ENCODE data around the gene GNB1.

The GNB1 gene

DNA sequence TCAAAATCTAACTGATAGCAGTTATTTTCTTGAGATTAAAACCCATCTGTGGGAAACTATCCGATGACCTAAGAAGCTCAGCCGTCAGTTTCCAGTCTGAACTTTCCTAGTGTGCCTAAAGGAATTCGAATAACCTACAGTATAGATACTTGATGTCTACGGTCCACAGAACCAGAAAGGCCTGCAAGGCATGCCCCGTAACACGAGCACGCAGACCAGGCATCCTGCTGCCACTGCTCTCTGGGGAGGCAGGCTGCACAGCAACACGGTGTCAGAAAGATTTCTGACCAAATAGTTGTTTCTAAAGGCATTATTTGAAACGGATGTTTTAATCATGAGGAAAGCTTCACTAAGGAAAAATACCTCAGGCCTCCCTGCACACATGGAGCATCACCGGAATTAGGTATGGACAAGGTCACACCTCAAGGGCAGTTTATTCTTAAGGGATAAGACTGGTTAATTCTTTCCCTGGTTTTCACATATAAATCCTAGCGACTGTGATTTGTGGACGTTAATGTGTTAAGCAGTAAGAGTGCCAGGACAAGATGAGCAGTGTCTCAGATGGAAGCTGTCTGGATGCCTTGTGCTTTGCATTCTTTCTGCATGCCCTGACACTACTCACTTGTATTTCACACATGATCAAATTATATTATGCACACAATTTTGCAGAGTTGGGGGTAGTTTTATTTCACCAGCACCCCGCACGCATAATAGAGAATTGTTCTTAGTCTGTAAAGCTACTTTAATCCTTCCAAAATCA lies 63.6 kb downstream of the GNB1 start:
- no peak for DNase-seq (ENCODE audit: low read depth in 2 of 2)

DNA sequence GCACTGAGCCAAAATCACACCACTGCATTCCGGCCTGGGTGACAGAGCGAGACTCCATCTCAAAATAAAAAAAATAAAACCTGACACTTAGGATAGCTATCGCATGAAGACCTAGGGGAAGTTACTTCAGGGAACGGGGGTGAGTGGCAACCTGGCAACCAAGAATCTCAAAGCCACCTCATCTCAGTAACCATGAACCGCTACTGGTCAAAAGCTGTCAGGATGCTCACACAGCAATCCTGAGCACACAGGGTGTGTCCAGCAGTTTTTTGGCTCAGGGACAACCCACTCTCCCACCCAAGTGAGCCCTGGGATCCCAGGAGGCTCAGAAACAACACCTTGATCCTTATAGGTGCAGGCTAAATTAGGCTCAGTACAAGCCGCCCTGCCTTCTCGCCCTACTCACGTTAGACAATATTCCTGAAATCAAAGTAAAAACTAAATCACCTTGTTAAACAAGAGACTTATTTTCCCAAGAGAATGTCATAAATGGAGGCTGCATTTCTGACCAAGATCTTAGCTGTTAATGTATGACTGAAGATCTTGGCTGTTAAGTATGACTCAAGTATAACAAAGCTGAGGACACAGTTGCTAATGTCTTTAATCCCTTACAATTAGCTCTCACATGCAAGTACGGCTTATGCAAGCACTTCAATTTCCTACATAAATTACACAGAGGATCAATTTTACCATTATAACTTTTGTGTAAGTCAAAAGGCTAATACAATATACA lies 64.4 kb downstream of the GNB1 start:
- no peak for DNase-seq (ENCODE audit: low read depth in 2 of 2)

GRCh38 chr1:1825217-1825616 lies 65.7 kb downstream of the GNB1 start:
- no peak for DNase-seq (ENCODE audit: low read depth in 2 of 2)

- DNase-seq (ENCODE audit: low read depth in 2 of 2) = no peak
Observed at GRCh38 chr1:1819762-1820161, 71.1 kb downstream of the GNB1 start.

- no peak for DNase-seq (ENCODE audit: low read depth in 2 of 2)
Observed at GRCh38 chr1:1817221-1817620, 73.7 kb downstream of the GNB1 start.

DNA sequence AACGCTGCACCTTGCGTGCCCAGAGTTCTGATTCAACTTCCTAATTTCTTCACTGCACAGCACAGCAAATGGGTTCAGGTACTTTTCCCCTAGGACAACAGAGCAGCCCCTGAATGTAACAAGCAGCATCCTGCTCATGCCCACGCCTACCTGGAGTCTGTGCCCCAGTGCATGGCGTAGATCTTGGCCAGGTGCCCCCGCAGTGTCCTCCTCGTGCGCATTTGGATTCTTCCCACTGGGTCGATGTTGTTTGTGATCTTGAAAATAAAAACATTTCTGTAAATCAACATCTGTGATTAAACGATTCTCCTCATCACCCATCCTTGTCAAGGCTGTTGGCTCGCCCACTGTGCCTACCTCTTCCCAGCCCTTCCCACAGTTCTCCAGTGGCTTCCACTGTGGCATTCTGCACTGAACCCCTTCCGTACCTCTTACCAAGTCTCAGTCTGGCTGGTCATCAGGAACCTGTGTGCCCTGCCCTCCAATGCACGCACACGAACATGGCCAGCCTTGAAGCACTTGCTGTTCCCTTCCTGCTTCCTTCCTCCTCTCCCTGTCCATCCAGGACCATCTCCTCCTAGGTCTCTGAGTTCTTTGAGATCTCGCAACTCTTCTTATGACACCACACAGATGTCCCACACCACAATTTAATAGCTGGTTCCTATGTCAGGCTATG lies 75.1 kb downstream of the GNB1 start:
- DNase-seq (ENCODE audit: low read depth in 2 of 2) = no peak

DNA sequence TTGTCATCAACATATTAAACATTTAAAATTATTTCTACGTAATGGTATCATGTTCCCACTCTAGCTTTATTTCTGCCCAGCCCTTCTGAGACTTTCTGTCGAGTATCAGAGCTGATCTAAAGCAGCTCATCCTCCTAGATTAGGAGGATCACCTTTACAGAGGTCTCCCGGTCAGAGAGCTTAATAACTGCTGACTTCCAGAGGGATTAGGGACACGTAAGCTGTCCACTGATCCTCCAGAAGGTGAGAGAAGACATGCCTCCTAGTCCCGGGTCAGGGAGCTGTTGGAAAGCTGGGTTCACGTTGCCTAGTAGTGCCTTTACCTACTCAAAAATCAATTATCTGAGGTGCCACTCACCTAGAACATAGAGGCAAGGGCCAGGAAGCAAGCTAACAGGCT lies 81.4 kb downstream of the GNB1 start:
- no peak for DNase-seq (ENCODE audit: low read depth in 2 of 2)

GRCh38 chr1:1808206-1808605 lies 82.7 kb downstream of the GNB1 start:
- DNase-seq (ENCODE audit: low read depth in 2 of 2) = no peak

DNA sequence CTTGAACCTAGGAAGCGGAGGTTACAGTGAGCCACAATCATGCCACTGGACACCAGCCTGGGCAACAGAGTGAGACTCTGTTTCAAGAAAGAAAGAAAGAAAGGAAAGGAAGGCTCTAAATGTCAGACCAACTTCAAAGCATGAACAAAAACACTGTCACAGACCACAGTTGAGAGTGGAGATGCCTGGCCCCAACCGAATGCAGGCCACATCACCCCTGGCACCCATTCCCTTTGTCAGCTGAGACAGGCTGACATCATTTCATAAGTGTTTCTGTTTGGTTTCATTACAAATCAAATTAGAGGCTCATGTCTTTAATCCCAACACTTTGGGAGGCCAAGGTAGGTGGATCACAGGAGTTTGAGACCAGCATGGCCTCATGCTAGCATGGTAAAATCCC lies 84.0 kb downstream of the GNB1 start:
- no peak for DNase-seq (ENCODE audit: low read depth in 2 of 2)

DNA sequence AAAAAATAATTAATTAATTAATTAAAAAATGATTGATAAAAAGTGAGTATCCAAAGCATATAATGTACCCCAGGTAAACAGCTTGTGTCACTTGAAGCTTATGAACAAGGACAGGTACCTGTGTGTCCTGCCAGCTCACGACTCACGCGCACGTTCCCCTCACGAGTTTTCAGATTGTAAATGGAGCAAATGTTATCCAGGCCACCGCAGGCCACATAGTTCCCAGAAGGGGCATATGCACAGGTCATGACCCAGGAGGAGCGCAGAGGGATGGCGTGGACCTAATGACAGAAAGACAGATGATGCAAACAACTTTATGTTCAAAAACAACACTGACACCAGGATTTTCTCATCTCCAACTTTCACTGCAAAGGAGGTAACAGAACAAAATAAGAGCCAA lies 86.6 kb downstream of the GNB1 start:
- DNase-seq (ENCODE audit: low read depth in 2 of 2) = no peak

GRCh38 chr1:1802871-1803270 lies 88.0 kb downstream of the GNB1 start:
- no peak for DNase-seq (ENCODE audit: low read depth in 2 of 2)

- DNase-seq (ENCODE audit: low read depth in 2 of 2) = no peak
Observed at GRCh38 chr1:1799716-1800115, 91.2 kb downstream of the GNB1 start.

- no peak for DNase-seq (ENCODE audit: low read depth in 2 of 2)
Observed at GRCh38 chr1:1797731-1798341, 93.1 kb downstream of the GNB1 start.

DNA sequence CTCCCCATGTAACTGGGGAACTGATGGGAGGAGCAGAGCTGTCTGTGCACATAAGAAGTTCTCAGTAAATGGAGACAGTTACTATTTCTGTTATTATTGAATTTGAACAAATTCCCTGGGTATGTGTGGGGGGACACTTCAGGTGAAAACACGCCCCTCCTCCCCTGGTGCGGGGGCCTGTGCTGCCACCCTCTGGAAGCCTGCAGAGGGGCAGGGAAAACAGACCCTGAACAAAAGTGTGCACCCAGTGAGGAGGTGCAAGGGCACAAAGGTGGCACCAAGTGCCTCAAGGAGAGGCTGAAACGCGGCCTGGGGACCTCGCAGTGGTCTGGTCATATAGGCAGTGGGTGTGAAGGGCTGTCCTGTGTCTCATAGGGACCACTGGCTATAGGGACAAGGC lies 94.4 kb downstream of the GNB1 start:
- no peak for DNase-seq (ENCODE audit: low read depth in 2 of 2)

GRCh38 chr1:1794999-1795398 lies 95.9 kb downstream of the GNB1 start:
- no peak for DNase-seq (ENCODE audit: low read depth in 2 of 2)

GRCh38 chr1:1793481-1794244 lies 97.2 kb downstream of the GNB1 start:
- DNase-seq (ENCODE audit: low read depth in 2 of 2) = no peak

GRCh38 chr1:1788646-1789431 lies 102.0 kb downstream of the GNB1 start:
- DNase-seq (ENCODE audit: low read depth in 2 of 2) = no peak

DNA sequence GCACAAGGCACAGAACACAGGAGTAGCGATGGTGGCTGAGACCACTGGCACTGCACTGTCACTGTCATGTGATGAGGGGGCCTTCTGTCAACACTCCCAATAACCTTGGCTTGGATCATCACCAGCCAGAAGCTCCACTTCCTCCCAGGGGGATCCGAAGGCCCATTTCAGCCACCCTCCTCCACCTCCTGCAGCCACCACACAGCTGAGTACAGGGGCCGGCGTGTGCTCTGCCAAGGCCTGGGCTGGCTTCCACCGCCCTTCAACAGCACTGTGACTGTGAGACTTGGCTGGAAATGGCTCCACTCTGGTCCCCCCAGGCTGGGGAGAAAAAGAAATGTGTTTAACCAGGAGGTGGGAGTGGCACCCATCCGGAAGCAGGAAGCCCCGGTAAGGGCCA lies 102.8 kb downstream of the GNB1 start:
- no peak for DNase-seq (ENCODE audit: low read depth in 2 of 2)

GRCh38 chr1:1786836-1787605 lies 103.9 kb downstream of the GNB1 start:
- DNase-seq (ENCODE audit: low read depth in 2 of 2) = no peak

GRCh38 chr1:1785666-1786065 lies 105.2 kb downstream of the GNB1 start:
- no peak for DNase-seq (ENCODE audit: low read depth in 2 of 2)
